HFF-Myc (cell line): ENCODE results near the gene SMG6.

ENCODE experiments used
- DNase-seq: peaks from one replicate; pipeline ENCODE4 v3.0.0-alpha.2; 2011; ENCODE audit warnings: low read depth; ENCODE audit errors: extremely low read depth
- H3K4me3 ChIP-seq: replicated peaks from 2 replicates; pipeline ENCODE4 v1.5.1; 2011; ENCODE audit warnings: low read depth, mild to moderate bottlenecking, control low read depth, low read length
- TF ChIP-seq, protein P1 (sequence below): IDR thresholded peaks from 2 replicates; pipeline ENCODE4 v1.5.1; 2012; ENCODE audit warnings: mild to moderate bottlenecking, low read depth, low read length, control low read depth; ENCODE audit errors: missing control alignments

The SMG6 gene

DNA sequence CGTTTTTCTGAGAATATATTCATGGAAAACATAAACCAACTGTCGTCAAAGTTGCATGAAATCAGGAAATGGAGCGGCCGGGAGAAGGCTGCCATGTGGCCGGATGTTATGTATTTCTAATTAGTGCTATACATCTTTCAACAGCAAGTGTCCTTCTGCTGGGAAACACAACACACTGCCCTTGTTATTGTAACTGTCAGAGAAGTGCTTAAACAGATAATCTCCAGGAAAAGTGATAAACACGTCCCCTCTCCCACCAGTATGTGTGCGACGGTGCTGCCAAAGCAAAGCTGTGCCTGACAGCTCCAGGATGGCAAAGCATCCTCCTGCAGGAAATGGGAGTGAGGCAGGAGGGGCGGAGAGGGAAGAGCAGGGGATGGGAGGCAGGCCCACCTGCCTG is 111.8 kb downstream of the SMG6 start:
- H3K4me3 ChIP-seq, result no peak overlapping the region
- TF ChIP-seq, protein P1, sequence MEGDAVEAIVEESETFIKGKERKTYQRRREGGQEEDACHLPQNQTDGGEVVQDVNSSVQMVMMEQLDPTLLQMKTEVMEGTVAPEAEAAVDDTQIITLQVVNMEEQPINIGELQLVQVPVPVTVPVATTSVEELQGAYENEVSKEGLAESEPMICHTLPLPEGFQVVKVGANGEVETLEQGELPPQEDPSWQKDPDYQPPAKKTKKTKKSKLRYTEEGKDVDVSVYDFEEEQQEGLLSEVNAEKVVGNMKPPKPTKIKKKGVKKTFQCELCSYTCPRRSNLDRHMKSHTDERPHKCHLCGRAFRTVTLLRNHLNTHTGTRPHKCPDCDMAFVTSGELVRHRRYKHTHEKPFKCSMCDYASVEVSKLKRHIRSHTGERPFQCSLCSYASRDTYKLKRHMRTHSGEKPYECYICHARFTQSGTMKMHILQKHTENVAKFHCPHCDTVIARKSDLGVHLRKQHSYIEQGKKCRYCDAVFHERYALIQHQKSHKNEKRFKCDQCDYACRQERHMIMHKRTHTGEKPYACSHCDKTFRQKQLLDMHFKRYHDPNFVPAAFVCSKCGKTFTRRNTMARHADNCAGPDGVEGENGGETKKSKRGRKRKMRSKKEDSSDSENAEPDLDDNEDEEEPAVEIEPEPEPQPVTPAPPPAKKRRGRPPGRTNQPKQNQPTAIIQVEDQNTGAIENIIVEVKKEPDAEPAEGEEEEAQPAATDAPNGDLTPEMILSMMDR, result no peak
- DNase-seq, result no peak

DNA sequence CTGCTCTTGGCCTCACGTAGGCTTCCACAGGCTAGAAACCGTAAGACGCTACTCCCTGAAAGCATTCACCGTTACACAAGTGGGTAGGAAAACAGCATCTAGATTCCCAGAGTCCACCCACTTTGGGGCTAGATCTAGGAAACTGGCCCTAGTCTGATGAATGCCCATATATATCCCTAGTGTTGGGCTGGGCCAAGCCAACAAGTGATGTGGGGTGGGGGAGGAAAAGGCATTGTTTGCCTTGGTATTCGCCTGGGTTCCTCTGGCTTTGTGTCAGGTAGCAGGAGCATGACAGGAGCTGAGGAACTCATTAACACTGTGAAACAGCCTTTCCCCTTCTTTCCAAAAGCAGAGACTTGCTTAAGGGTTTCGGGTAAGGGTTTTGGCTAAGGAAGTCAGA is 112.4 kb downstream of the SMG6 start:
- TF ChIP-seq, protein P1, result no peak
- no peak for DNase-seq
- H3K4me3 ChIP-seq, result no peak overlapping the region

DNA sequence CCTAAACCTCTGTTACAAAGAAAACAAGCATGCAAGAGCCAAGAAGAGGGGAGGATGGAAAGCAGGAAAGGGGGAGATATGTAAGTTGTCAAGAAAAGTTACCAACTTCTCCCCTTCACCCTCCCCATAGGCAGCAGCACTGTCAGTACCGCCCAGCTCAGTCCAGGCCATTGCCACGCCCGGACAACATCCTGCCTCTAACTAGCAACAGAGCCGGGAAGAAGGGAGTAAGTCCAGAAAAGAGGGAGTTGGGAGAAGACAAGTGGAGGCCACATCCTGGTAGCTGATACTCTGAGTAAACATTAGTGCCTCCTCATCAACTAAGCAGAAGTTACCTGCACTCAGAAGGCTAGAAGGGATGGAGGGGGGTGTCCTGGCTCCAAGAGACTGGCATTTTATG is 113.6 kb downstream of the SMG6 start:
- H3K4me3 ChIP-seq, result no peak overlapping the region
- DNase-seq, result no peak
- TF ChIP-seq, protein P1, result no peak

DNA sequence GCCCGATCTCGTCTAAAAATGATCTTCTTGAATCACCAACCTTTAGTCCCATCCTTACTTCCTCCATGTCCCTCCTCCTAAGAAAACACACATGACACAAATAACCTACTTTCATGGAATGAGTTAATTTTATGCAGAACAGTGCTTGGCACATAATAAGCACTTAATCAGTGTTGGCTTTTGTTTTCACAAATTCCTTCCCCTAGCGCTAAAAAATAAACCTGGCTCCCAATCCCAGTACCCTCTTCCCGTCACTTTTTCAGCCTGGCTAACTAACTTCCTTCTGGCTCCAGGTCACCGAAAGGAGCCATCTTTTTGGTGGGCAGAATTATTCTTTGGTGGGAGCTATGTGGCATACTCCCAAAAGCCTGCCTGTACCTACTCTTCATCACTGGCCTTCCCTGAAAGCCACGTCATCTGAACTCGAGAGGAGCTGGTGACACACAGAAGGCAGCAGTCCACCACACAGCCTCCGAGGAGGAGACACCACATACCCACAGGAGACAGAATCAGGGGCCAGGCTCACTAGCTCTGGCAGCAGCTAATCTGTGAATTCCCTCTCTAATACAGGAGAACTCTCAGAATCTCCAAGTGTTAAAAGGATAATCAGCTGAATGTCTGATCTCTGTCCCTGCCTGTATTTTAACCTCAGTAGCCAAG is 114.5 kb downstream of the SMG6 start:
- no peak for DNase-seq
- no peak overlapping the region for H3K4me3 ChIP-seq
- TF ChIP-seq, protein P1, result no peak

DNA sequence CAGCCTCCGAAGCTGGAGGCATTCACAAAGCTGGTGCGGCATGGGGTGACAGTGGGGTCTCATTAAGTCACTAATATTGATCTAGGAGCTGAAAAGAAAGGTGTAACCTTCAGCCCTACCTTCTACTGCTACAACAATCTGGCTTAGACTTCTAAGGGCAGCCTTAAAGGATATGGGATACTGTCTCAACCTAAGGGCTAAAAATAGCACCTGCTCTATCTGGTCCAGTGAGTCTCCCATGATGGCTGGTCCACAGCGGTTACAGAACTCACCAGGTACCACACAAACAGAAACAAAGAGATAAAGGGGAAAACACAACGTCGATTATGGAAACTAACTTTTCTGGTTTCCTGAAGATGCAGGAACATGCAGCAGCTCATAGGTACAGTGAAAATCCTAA is 115.8 kb downstream of the SMG6 start:
- no peak for DNase-seq
- TF ChIP-seq, protein P1, result no peak
- no peak overlapping the region for H3K4me3 ChIP-seq

DNA sequence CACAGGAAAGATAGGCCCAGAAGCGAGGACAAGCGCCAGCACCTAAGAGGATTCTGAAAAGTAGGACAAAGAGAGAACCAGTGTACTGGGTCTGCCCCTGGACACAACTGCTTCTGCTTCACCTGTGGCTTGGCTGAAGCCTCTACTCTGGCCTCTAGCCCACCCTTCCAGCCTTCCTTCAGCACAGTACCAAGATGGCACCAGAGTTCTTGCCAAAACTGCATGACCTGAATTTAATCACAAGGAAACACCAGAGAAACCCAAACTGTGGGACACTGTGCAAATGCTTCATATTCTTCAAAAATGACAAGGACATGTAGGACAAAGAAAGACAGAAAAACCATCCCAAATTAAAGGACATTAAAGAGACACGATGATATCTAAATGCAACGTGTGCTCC is 116.6 kb downstream of the SMG6 start:
- no peak for DNase-seq
- TF ChIP-seq, protein P1, result no peak
- no peak overlapping the region for H3K4me3 ChIP-seq
